ENCODE results near the gene MAD2L1BP.
A peak's percentile ranks its signal among the peaks of the same experiment; 100 is the strongest.

Gene MAD2L1BP

GRCh38 chr6:43606019-43606418, 29.6 kb upstream of the MAD2L1BP start:
- in situ Hi-C loops (cut with HindIII; ENCODE audit: low pct_ligation_motif_present, low sequenced_read_pairs): no loop called here
- H3K27ac ChIP-seq: no peak overlapping the region
- H3K4me3 ChIP-seq (ENCODE audit: low read depth, low read length): no peak overlapping the region
- H3K27me3 ChIP-seq (replicated peaks): no peaks in the 10 kb centered on the region
- no peak for TF ChIP-seq CTCF (IDR thresholded peaks at IDR 0.05; ENCODE audit: low read depth, low read length, missing control alignments)
- no peak for DNase-seq
- peaks cover 48% of the 10 kb centered on the region for H3K36me3 ChIP-seq (replicated peaks)

DNA sequence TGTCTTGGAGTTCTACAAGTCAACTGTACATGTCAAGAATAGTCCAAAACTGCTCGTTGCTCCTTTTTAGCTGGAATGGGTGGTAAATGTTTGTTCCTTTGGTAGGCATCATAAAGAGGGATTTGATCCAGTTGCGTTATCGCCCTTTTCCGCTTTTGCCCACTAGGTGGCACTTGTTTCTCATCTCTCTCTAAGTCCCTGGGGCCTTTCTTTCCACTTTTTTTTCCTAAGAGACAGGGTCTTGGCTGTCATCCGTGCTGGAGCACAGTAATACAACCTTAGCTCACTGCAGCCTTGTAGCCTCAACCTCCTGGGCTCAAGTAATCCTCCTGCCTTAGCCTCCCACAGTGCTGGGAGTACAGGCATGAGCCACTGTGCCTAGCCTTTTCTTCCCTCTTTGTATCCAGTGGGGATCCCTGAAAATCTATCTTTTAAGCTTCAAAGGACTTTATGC, 27.3 kb upstream of the MAD2L1BP start:
- DNase-seq: peak; percentile 77
- H3K27me3 ChIP-seq (replicated peaks): no peaks in the 10 kb centered on the region
- no peak overlapping the region for H3K4me3 ChIP-seq (ENCODE audit: low read depth, low read length)
- H3K36me3 ChIP-seq (replicated peaks): peaks cover 52% of the 10 kb centered on the region
- in situ Hi-C loops (cut with HindIII; ENCODE audit: low pct_ligation_motif_present, low sequenced_read_pairs): no loop called here
- H3K27ac ChIP-seq: no peak overlapping the region
- peak; percentile 86 for TF ChIP-seq CTCF (IDR thresholded peaks at IDR 0.05; ENCODE audit: low read depth, low read length, missing control alignments)

GRCh38 chr6:43608807-43609206, 26.8 kb upstream of the MAD2L1BP start:
- H3K27ac ChIP-seq: no peak overlapping the region
- no peak for DNase-seq
- no peak overlapping the region for H3K4me3 ChIP-seq (ENCODE audit: low read depth, low read length)
- peaks cover 52% of the 10 kb centered on the region for H3K36me3 ChIP-seq (replicated peaks)
- in situ Hi-C loops (cut with HindIII; ENCODE audit: low pct_ligation_motif_present, low sequenced_read_pairs): no loop called here
- no peaks in the 10 kb centered on the region for H3K27me3 ChIP-seq (replicated peaks)
- no peak for TF ChIP-seq CTCF (IDR thresholded peaks at IDR 0.05; ENCODE audit: low read depth, low read length, missing control alignments)

- Histone ChIP-seq H3K27me3 (replicated peaks) (no peaks in the 10 kb centered on the region), H3K27ac (no peak overlapping the region), H3K4me3 (ENCODE audit: low read depth, low read length) (no peak overlapping the region), H3K36me3 (replicated peaks) (peaks cover 58% of the 10 kb centered on the region)
- in situ Hi-C loops (cut with HindIII; ENCODE audit: low pct_ligation_motif_present, low sequenced_read_pairs): no loop called here
- TF ChIP-seq CTCF (IDR thresholded peaks at IDR 0.05; ENCODE audit: low read depth, low read length, missing control alignments): no peak
- peak; percentile 26 for DNase-seq
Observed at GRCh38 chr6:43609402-43609801, 26.2 kb upstream of the MAD2L1BP start.

DNA sequence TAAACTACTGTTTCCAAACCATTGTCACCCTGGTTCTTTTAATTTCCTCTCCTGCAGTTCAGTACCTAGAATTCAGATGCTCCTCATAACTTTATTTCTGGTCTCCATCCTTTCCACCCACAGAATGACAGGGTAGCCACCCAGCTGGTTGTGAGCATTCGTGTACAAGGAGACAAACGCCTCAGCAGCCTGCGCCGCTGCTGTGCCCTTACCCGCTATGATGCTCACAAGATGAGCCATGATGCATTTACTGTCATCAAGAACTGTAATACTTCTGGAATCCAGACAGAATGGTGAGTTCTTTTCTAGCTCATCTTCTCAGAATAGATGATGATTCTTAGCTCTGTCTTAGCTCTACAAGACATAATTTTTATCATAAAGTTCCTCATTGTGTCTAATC, 25.2 kb upstream of the MAD2L1BP start:
- Histone ChIP-seq H3K4me3 (ENCODE audit: low read depth, low read length) (no peak overlapping the region), H3K27me3 (replicated peaks) (no peaks in the 10 kb centered on the region), H3K36me3 (replicated peaks) (peaks cover 62% of the 10 kb centered on the region), H3K27ac (no peak overlapping the region)
- in situ Hi-C loops (cut with HindIII; ENCODE audit: low pct_ligation_motif_present, low sequenced_read_pairs): no loop called here
- no peak for DNase-seq
- no peak for TF ChIP-seq CTCF (IDR thresholded peaks at IDR 0.05; ENCODE audit: low read depth, low read length, missing control alignments)

GRCh38 chr6:43613721-43614395, 21.8 kb upstream of the MAD2L1BP start:
- Histone ChIP-seq H3K36me3 (replicated peaks) (peaks cover 41% of the 10 kb centered on the region), H3K4me3 (ENCODE audit: low read depth, low read length) (no peak overlapping the region), H3K27me3 (replicated peaks) (no peaks in the 10 kb centered on the region), H3K27ac (no peak overlapping the region)
- no peak for TF ChIP-seq CTCF (IDR thresholded peaks at IDR 0.05; ENCODE audit: low read depth, low read length, missing control alignments)
- in situ Hi-C loops (cut with HindIII; ENCODE audit: low pct_ligation_motif_present, low sequenced_read_pairs): no loop called here
- DNase-seq: no peak
